Esophagus mucosa (tissue), 1 donor: Measurements from ENCODE around the gene GTPBP4. TPM values are rescaled to one million over a fixed set of nuclear protein-coding genes. Genes with fewer than 3 reads are reported as not detected.
"Not testable (repeated sequence)": the region's sequence is repeated elsewhere in the genome, so short reads cannot be mapped to it uniquely, and the experiment has no call there.

Source experiments
- ATAC-seq: fragments of 200-7000 bp; cut with Tn5 transposase; one replicate; pipeline ENCODE4 v1.9.1; 2020
- total RNA-seq: library from RNA; stranded (reverse); gene quantifications from one replicate; pipeline ENCODE4 v1.2.4, GENCODE V29; 2023
- donor health status: DM: yes; HTN: yes; CAD: no.

Gene GTPBP4
- total RNA-seq, 1 donor from 2014 or later = 29.6 TPM

- no peak for ATAC-seq
Observed at GRCh38 chr10:1061930-1062774, 73.9 kb downstream of the GTPBP4 start.

- no peak for ATAC-seq
Observed at GRCh38 chr10:1063232-1063865, 75.1 kb downstream of the GTPBP4 start.

GRCh38 chr10:1064964-1065247 is 76.7 kb downstream of the GTPBP4 start:
- ATAC-seq = no peak

GRCh38 chr10:1066734-1067133 is 78.5 kb downstream of the GTPBP4 start:
- ATAC-seq = not testable (repeated sequence)

- no peak for ATAC-seq
Observed at GRCh38 chr10:1068380-1069361, 80.4 kb downstream of the GTPBP4 start.

Other genes starting within 250 kb of the GTPBP4 start
- gene LARP4B, start 56.7 kb upstream of the GTPBP4 start, total RNA-seq = 78.9 TPM
- not detected for gene IDI2, start 37.4 kb downstream of the GTPBP4 start, total RNA-seq
- gene IDI1, start 60.7 kb downstream of the GTPBP4 start, total RNA-seq = 39.9 TPM
- 12.9 TPM for gene WDR37, start 68.0 kb downstream of the GTPBP4 start, total RNA-seq